ENCODE measurements around the gene ACOX3.
A peak's percentile ranks its signal among the peaks of the same experiment; 100 is the strongest.
"Not testable (repeated sequence)": the region's sequence is repeated elsewhere in the genome, so short reads cannot be mapped to it uniquely, and the experiment has no call there.

The ACOX3 gene

GRCh38 chr4:8403976-8404375 is 36.5 kb downstream of the ACOX3 start:
- no peak for DNase-seq

GRCh38 chr4:8403173-8403753 is 37.3 kb downstream of the ACOX3 start:
- DNase-seq: peak; percentile 58

GRCh38 chr4:8402640-8403039 is 37.9 kb downstream of the ACOX3 start:
- DNase-seq: no peak

GRCh38 chr4:8402181-8402597 is 38.3 kb downstream of the ACOX3 start:
- DNase-seq: no peak

- no peak for DNase-seq
Measured at GRCh38 chr4:8401665-8402064, 38.9 kb downstream of the ACOX3 start.

GRCh38 chr4:8400632-8401325 is 39.7 kb downstream of the ACOX3 start:
- DNase-seq: no peak

- DNase-seq: no peak
Measured at GRCh38 chr4:8399298-8399697, 41.2 kb downstream of the ACOX3 start.

- DNase-seq: no peak
Measured at GRCh38 chr4:8398347-8398746, 42.2 kb downstream of the ACOX3 start.

GRCh38 chr4:8396762-8397406 is 43.6 kb downstream of the ACOX3 start:
- DNase-seq: no peak

GRCh38 chr4:8395504-8396296 is 44.8 kb downstream of the ACOX3 start:
- no peak for DNase-seq

- no peak for DNase-seq
Measured at GRCh38 chr4:8394806-8395205, 45.7 kb downstream of the ACOX3 start.

- no peak for DNase-seq
Measured at GRCh38 chr4:8394061-8394519, 46.4 kb downstream of the ACOX3 start.

GRCh38 chr4:8393593-8394038 is 46.9 kb downstream of the ACOX3 start:
- no peak for DNase-seq

- no peak for DNase-seq
Measured at GRCh38 chr4:8392591-8393190, 47.8 kb downstream of the ACOX3 start.

- DNase-seq: no peak
Measured at GRCh38 chr4:8391972-8392371, 48.6 kb downstream of the ACOX3 start.

GRCh38 chr4:8391071-8391470 is 49.5 kb downstream of the ACOX3 start:
- DNase-seq: no peak

- no peak for DNase-seq
Measured at GRCh38 chr4:8390577-8390976, 49.9 kb downstream of the ACOX3 start.

GRCh38 chr4:8388528-8388870 is 52.0 kb downstream of the ACOX3 start:
- DNase-seq: no peak

- DNase-seq: no peak
Measured at GRCh38 chr4:8387615-8388527, 52.7 kb downstream of the ACOX3 start.

- no peak for DNase-seq
Measured at GRCh38 chr4:8387194-8387593, 53.3 kb downstream of the ACOX3 start.

GRCh38 chr4:8386731-8387130 is 53.8 kb downstream of the ACOX3 start:
- DNase-seq: no peak

GRCh38 chr4:8386131-8386530 is 54.4 kb downstream of the ACOX3 start:
- DNase-seq: not testable (repeated sequence)
